Activated B cell treated with CpG ODN at 0.5 μM for 24 hours (primary cell): ENCODE data around the gene FKBP3. TPM values are rescaled to one million over a fixed set of nuclear protein-coding genes. Genes with fewer than 3 reads are reported as not detected.

ENCODE experiments used
- ATAC-seq: fragments of 200-7000 bp; cut with Tn5 transposase; one replicate; pipeline ENCODE4 v1.10.0; 2021; ENCODE audit warnings: low read depth, mild to moderate bottlenecking, moderate library complexity
- CTCF ChIA-PET: fragments of 350-600 bp; sonication (Branson Sonifier 250); formaldehyde crosslinking; loops from one replicate; lab custom pipeline; 2021; ENCODE audit warnings: antibody characterized with exemption; lab: Charles Lee
- POLR2A ChIA-PET: fragments of 350-600 bp; sonication (Branson Sonifier 250); formaldehyde crosslinking; loops from one replicate; lab custom pipeline; 2021; ENCODE audit warnings: antibody characterized with exemption; lab: Charles Lee
- DNase-seq: peaks from one replicate; pipeline ENCODE4 v3.0.0; 2022
- H3K27ac Mint-ChIP-seq: one replicate; pipeline ENCODE4 v1.8.0; 2020; ENCODE audit warnings: mixed read lengths
- H3K27me3 Mint-ChIP-seq: one replicate; pipeline ENCODE4 v1.8.0; 2021; ENCODE audit warnings: mixed read lengths
- H3K36me3 Mint-ChIP-seq: one replicate; pipeline ENCODE4 v1.8.0; 2021; ENCODE audit warnings: low read depth, mixed read lengths
- H3K4me1 Mint-ChIP-seq: one replicate; pipeline ENCODE4 v1.8.0; 2021; ENCODE audit warnings: mixed read lengths
- H3K4me3 Mint-ChIP-seq: one replicate; pipeline ENCODE4 v1.8.0; 2020; ENCODE audit warnings: mild to moderate bottlenecking, mixed read lengths
- H3K9me3 Mint-ChIP-seq: one replicate; pipeline ENCODE4 v1.8.0; 2020; ENCODE audit warnings: mixed read lengths
- CTCF ChIP-seq: fragments of 200-600 bp; IDR thresholded peaks from one replicate; pipeline ENCODE4 v1.8.0; 2022; ENCODE audit warnings: antibody characterized with exemption, mild to moderate bottlenecking
- intact Hi-C: fragments of 100-400 bp; cut with micrococcal nuclease; formaldehyde crosslinking; loops from one replicate; pipeline ENCODE4 v1.15.1; 2024
- total RNA-seq: library from RNA; stranded (reverse); gene quantifications from 2 replicates; pipeline ENCODE4 v1.2.3, GENCODE V29; 2022

The FKBP3 gene
- total RNA-seq = 54.8 and 58.3 TPM in 2 replicates

- H3K36me3 Mint-ChIP-seq = peaks cover 15% of the 10 kb centered on the region
- ATAC-seq = peak; percentile 93
- H3K4me1 Mint-ChIP-seq = peaks cover 43% of the 10 kb centered on the region
- no peaks in the 10 kb centered on the region for H3K9me3 Mint-ChIP-seq
- H3K27ac Mint-ChIP-seq = peak within 1 kb of the TSS; percentile 99
- CTCF ChIA-PET = interaction anchor here (0.5 to 0.6 kb wide), 2 partner anchors 12 to 134 kb away, joined by 3 read pairs; no protein-coding TSS in a partner anchor
- peak within 1 kb of the TSS; percentile 97 for H3K4me3 Mint-ChIP-seq
- POLR2A ChIA-PET = interaction anchor here (0.9 to 4.3 kb wide), 8 partner anchors 11 to 238 kb away, joined by 3 to 36 read pairs (median 6); partner anchors contain the start of genes KLHL28, MIS18BP1, PRPF39 and TOGARAM1
- H3K27me3 Mint-ChIP-seq = no peaks in the 10 kb centered on the region
- intact Hi-C loops = loop anchor here (1.0 kb wide), 5 partner anchors 50 to 237 kb away; partner anchors contain the start of genes MIS18BP1, PRPF39 and TOGARAM1
- no peak for TF ChIP-seq CTCF
- peak; percentile 84 for DNase-seq
These were observed at the start of gene FKBP3 for GRCh38 chr14:45134051-45134958. Gene FKBP3, minus strand, starts transcription at chr14:45134481. Its CDS starts 25 bp downstream, at chr14:45134456.

- Mint-ChIP-seq H3K9me3 (no peaks in the 10 kb centered on the region), H3K4me1 (no peaks in the 10 kb centered on the region), H3K27ac (no peak overlapping the region), H3K27me3 (no peaks in the 10 kb centered on the region), H3K4me3 (no peak overlapping the region), H3K36me3 (peaks cover 5% of the 10 kb centered on the region)
- ATAC-seq = no peak
- CTCF ChIA-PET = no interaction called here
- intact Hi-C loops = no loop called here
- POLR2A ChIA-PET = no interaction called here
- TF ChIP-seq CTCF = no peak
- no peak for DNase-seq
These were observed 47.5 kb upstream of the FKBP3 start for GRCh38 chr14:45181806-45182205.

- no peak for TF ChIP-seq CTCF
- ATAC-seq (no peak), DNase-seq (no peak)
- peaks cover 5% of the 10 kb centered on the region for H3K36me3 Mint-ChIP-seq
- no peak overlapping the region for H3K27ac Mint-ChIP-seq
- CTCF ChIA-PET = no interaction called here
- H3K27me3 Mint-ChIP-seq = no peaks in the 10 kb centered on the region
- no peaks in the 10 kb centered on the region for H3K9me3 Mint-ChIP-seq
- no peaks in the 10 kb centered on the region for H3K4me1 Mint-ChIP-seq
- intact Hi-C loops = no loop called here
- no peak overlapping the region for H3K4me3 Mint-ChIP-seq
- POLR2A ChIA-PET = no interaction called here
These were observed 47.0 kb upstream of the FKBP3 start for GRCh38 chr14:45181329-45181728.

GRCh38 chr14:45177076-45177475, 42.8 kb upstream of the FKBP3 start:
- ATAC-seq (no peak), DNase-seq (no peak)
- H3K4me1 Mint-ChIP-seq = no peaks in the 10 kb centered on the region
- POLR2A ChIA-PET = no interaction called here
- no peak overlapping the region for H3K4me3 Mint-ChIP-seq
- H3K36me3 Mint-ChIP-seq = peaks cover 12% of the 10 kb centered on the region
- H3K27ac Mint-ChIP-seq = no peak overlapping the region
- TF ChIP-seq CTCF = no peak
- H3K9me3 Mint-ChIP-seq = no peaks in the 10 kb centered on the region
- H3K27me3 Mint-ChIP-seq = no peaks in the 10 kb centered on the region
- intact Hi-C loops = no loop called here
- CTCF ChIA-PET = no interaction called here

GRCh38 chr14:45169906-45170305, 35.6 kb upstream of the FKBP3 start:
- POLR2A ChIA-PET = no interaction called here
- H3K36me3 Mint-ChIP-seq = peaks cover 16% of the 10 kb centered on the region
- no peak overlapping the region for H3K27ac Mint-ChIP-seq

More at GRCh38 chr14:45169906-45170305, 35.6 kb upstream of the FKBP3 start:
- no peak overlapping the region for H3K4me3 Mint-ChIP-seq
- no peak for TF ChIP-seq CTCF
- H3K4me1 Mint-ChIP-seq = no peaks in the 10 kb centered on the region
- H3K9me3 Mint-ChIP-seq = no peaks in the 10 kb centered on the region
- CTCF ChIA-PET = no interaction called here
- DNase-seq (no peak), ATAC-seq (no peak)
- H3K27me3 Mint-ChIP-seq = no peaks in the 10 kb centered on the region
- intact Hi-C loops = no loop called here
